CD4-positive, alpha-beta T cell (primary cell): ENCODE measurements around the gene SLC25A42. TPM values are rescaled to one million over a fixed set of nuclear protein-coding genes. Genes with fewer than 3 reads are reported as not detected.

Experiments used
- ATAC-seq: fragments of 200-7000 bp; cut with Tn5 transposase; one replicate; pipeline ENCODE4 v1.10.0; 2022; ENCODE audit warnings: mild to moderate bottlenecking; ENCODE audit not compliant: poor library complexity
- CTCF ChIA-PET: fragments of 350-600 bp; sonication (Branson Sonifier 250); formaldehyde crosslinking; loops from one replicate; lab custom pipeline; 2021; ENCODE audit warnings: antibody characterized with exemption, inconsistent platforms; lab: Charles Lee
- POLR2A ChIA-PET: fragments of 350-600 bp; sonication (Branson Sonifier 250); formaldehyde crosslinking; loops from one replicate; lab custom pipeline; 2021; ENCODE audit warnings: antibody characterized with exemption, inconsistent platforms; lab: Charles Lee
- DNase-seq, 14 experiments: peaks; one replicate each; pipeline ENCODE4 v3.0.0-alpha.2; 2013 to 2020; ENCODE audit warnings: mixed read lengths in 2 of 14
- H3K27ac ChIP-seq, 2 donors: one replicate each; pipeline versions ENCODE4 v1.5.1 to v1.7.0; 2013; ENCODE audit warnings: low read length in 2 of 2, low read depth in 1 of 2, mild to moderate bottlenecking in 1 of 2
- H3K27me3 ChIP-seq, 2 experiments: 1 replicate in 1 of 2; 2 replicates in 1 of 2; pipeline versions ENCODE4 v1.6.1 to v1.7.0; 2013; ENCODE audit warnings: low read length in 2 of 2, control low read depth in 1 of 2, mild to moderate bottlenecking in 1 of 2, moderate library complexity in 1 of 2; ENCODE audit not compliant: insufficient read depth in 2 of 2, control insufficient read depth in 1 of 2
- H3K36me3 ChIP-seq: one replicate; pipeline ENCODE4 v1.6.1; 2013; ENCODE audit warnings: low read length, control low read depth; ENCODE audit not compliant: insufficient read depth
- H3K4me1 ChIP-seq: one replicate; pipeline ENCODE4 v1.6.1; 2013; ENCODE audit warnings: low read length, control low read depth; ENCODE audit not compliant: insufficient read depth
- H3K4me3 ChIP-seq: one replicate; pipeline ENCODE4 v1.5.1; 2013; ENCODE audit warnings: mild to moderate bottlenecking, low read length, moderate library complexity
- H3K9me3 ChIP-seq, 2 experiments: 1 replicate in 1 of 2; 2 replicates in 1 of 2; pipeline versions ENCODE4 v1.6.1 to v1.7.0; 2013; ENCODE audit warnings: low read length in 2 of 2, mild to moderate bottlenecking in 2 of 2, control low read depth in 1 of 2, moderate library complexity in 1 of 2; ENCODE audit not compliant: control insufficient read depth in 1 of 2, insufficient read depth in 1 of 2
- H3K27ac Mint-ChIP-seq: one replicate; pipeline ENCODE4 v1.8.0; 2020; ENCODE audit warnings: mixed read lengths
- H3K27me3 Mint-ChIP-seq: one replicate; pipeline ENCODE4 v1.8.0; 2021; ENCODE audit warnings: mixed read lengths
- H3K36me3 Mint-ChIP-seq: one replicate; pipeline ENCODE4 v1.8.0; 2021; ENCODE audit warnings: low read depth, mixed read lengths
- H3K4me1 Mint-ChIP-seq: one replicate; pipeline ENCODE4 v1.8.0; 2021; ENCODE audit warnings: low read depth, mixed read lengths
- H3K4me3 Mint-ChIP-seq: one replicate; pipeline ENCODE4 v1.8.0; 2020; ENCODE audit warnings: mild to moderate bottlenecking, mixed read lengths
- H3K9me3 Mint-ChIP-seq: one replicate; pipeline ENCODE4 v1.8.0; 2020; ENCODE audit warnings: mixed read lengths
- intact Hi-C, 2 experiments: fragments of 100-400 bp; cut with DNase I in 1 of 2; cut with micrococcal nuclease in 1 of 2; formaldehyde crosslinking; loops; one replicate each; pipeline versions ENCODE4 v1.15.1 to v1.9.0; 2023 to 2025; cut with DNase I, micrococcal nuclease
- total RNA-seq, 174 experiments: library from RNA in 2 of 174; stranded (reverse) in 2 of 174; gene quantifications; one replicate each; pipeline ENCODE4 v1.2.3 and lab custom pipeline; 2021 to 2026
- TF ChIP-seq, protein P1 (sequence below): fragments of 200-600 bp; IDR thresholded peaks from one replicate; pipeline ENCODE4 v1.8.0; 2022; ENCODE audit warnings: antibody characterized with exemption, mild to moderate bottlenecking

Gene SLC25A42
- total RNA-seq, 2 experiments from 2014 or later = 15.1 to 15.4 TPM

DNA sequence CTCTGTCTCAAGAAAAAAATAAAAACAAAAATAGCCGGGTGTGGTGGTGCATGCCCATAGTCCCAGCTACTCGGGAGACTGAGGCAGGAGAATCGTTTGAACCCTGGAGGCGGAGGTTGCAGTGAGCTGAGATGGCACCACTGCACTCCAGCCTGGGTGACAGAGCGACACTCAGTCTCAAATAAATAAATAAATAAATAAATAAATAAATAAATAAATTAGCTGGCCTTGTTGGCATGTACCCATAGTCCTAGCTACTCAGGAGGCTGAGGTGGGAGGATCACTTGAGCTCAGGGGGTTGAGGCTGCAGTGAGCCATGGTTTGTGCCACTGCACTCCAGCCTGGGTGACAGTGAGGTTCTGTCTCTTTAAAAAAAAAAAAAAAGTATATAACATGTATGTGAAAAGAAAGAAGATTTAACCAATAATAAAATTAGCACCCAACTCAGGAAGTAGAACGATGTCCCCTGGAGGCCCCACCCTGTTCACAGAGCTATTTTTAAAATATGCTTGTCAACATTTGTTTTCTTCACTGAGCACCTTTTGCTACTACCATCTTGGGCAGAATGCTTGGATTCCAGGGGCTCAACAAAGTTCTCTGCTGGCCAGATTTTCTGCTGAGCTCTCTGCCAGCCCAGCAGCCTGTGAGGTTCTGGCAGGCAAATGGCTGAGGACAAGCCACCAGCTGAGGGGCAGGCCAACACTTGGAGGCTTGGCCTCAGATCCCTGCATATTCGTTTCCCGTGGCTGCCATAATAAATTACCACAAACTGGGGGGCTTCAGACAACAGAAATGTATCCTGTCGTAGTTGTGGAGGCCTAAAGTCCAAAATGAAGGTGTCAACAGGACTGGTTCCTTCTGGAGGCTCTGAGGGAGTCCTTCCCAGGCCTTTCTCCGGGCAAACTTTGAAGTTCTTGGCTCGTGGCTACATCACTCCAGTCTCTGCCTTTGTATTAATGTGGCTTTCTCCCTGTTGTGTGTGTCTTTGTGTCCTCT, 5.2 kb downstream of the SLC25A42 start:
- ATAC-seq = no peak
- peaks cover 20% of the 10 kb centered on the region for H3K36me3 Mint-ChIP-seq
- Histone ChIP-seq H3K4me3 (no peak overlapping the region), H3K9me3 (no peaks in the 10 kb centered on the region), H3K27me3 (no peaks in the 10 kb centered on the region), H3K36me3 (peaks cover 9% of the 10 kb centered on the region), H3K27ac (no peak overlapping the region), H3K4me1 (peaks cover 59% of the 10 kb centered on the region)
- peaks cover 41% of the 10 kb centered on the region for H3K4me1 Mint-ChIP-seq
- DNase-seq = peak in 1 of 14 experiments; percentile 63
- intact Hi-C loops = no loop called here
- CTCF ChIA-PET = no interaction called here
- peak overlapping the region; percentile 61 for H3K4me3 Mint-ChIP-seq
- H3K9me3 Mint-ChIP-seq = no peaks in the 10 kb centered on the region
- H3K27me3 Mint-ChIP-seq = no peaks in the 10 kb centered on the region
- TF ChIP-seq, protein P1, sequence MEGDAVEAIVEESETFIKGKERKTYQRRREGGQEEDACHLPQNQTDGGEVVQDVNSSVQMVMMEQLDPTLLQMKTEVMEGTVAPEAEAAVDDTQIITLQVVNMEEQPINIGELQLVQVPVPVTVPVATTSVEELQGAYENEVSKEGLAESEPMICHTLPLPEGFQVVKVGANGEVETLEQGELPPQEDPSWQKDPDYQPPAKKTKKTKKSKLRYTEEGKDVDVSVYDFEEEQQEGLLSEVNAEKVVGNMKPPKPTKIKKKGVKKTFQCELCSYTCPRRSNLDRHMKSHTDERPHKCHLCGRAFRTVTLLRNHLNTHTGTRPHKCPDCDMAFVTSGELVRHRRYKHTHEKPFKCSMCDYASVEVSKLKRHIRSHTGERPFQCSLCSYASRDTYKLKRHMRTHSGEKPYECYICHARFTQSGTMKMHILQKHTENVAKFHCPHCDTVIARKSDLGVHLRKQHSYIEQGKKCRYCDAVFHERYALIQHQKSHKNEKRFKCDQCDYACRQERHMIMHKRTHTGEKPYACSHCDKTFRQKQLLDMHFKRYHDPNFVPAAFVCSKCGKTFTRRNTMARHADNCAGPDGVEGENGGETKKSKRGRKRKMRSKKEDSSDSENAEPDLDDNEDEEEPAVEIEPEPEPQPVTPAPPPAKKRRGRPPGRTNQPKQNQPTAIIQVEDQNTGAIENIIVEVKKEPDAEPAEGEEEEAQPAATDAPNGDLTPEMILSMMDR = no peak
- POLR2A ChIA-PET = interaction anchor here (0.6 kb wide), 1 partner anchor 64 kb away, joined by 4 read pairs; no protein-coding TSS in a partner anchor
- peak overlapping the region; percentile 65 for H3K27ac Mint-ChIP-seq

DNA sequence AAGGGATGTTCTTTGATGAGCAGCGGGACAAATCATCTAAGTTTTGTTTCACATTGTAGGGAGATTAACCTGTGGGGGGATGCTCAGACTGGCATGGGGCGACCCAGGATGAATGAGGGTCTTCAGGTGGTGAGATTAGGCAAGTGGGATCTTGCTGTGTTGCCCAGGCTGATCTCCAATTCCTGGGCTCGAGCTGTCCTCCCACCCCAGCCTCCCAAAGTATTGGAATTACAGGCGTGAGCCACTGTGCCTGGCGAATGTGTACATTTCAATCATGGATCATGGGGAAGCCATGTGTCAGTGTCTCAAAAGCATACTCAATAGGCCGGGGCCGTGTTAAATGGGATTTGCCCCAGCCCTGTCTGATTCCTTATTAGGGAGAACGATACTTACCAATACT, 8.1 kb downstream of the SLC25A42 start:
- TF ChIP-seq, protein P1 = no peak
- no peak overlapping the region for H3K27ac ChIP-seq
- H3K27me3 Mint-ChIP-seq = no peaks in the 10 kb centered on the region
- no peak overlapping the region for H3K4me3 ChIP-seq
- peaks cover 40% of the 10 kb centered on the region for H3K36me3 Mint-ChIP-seq
- CTCF ChIA-PET = no interaction called here
- peaks cover 30% of the 10 kb centered on the region for H3K4me1 Mint-ChIP-seq
- peaks cover 34% of the 10 kb centered on the region for H3K4me1 ChIP-seq
- POLR2A ChIA-PET = no interaction called here
- intact Hi-C loops = no loop called here
- peaks cover 14% of the 10 kb centered on the region for H3K36me3 ChIP-seq
- H3K27ac Mint-ChIP-seq = no peak overlapping the region
- ATAC-seq (no peak), DNase-seq (no peak)
- H3K9me3 Mint-ChIP-seq = no peaks in the 10 kb centered on the region
- no peaks in the 10 kb centered on the region for H3K27me3 ChIP-seq
- no peak overlapping the region for H3K4me3 Mint-ChIP-seq
- H3K9me3 ChIP-seq = no peaks in the 10 kb centered on the region

DNA sequence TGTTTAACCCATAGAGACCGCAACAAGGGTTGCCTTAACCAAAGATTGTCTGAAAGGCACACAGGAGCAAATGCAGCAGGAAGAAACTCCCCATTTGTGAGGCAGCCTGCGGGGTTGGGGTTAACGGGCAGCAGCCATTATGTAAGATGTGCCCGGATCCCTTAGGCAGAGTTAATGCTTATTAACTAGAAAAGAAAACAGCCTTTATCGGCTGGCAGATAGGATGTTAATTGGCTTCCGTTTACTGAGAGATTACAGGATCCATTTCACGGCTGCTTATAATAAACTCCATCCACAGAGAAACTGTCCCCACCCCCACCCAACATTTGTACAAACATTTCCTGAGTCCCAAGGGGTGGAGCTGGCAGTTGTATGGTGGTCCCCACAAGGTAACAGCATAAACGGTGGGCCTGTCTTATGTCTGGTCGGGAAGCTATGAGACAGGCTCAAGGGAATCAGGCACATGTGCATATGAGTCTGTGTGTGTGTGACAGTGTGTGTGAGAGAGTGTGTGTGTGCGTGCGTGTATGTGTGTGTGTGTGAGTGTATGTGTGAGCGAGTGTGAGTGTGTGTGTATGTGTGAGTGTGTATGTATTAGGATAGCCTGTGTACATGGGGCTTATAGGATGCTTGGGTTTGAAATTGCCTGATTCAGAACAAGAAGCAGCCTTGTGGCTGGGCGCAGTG, 10.5 kb downstream of the SLC25A42 start:
- Mint-ChIP-seq H3K4me3 (no peak overlapping the region), H3K27me3 (no peaks in the 10 kb centered on the region), H3K36me3 (peaks cover 50% of the 10 kb centered on the region), H3K9me3 (no peaks in the 10 kb centered on the region), H3K4me1 (peaks cover 24% of the 10 kb centered on the region), H3K27ac (no peak overlapping the region)
- Histone ChIP-seq H3K4me3 (no peak overlapping the region), H3K27me3 (no peaks in the 10 kb centered on the region), H3K4me1 (peaks cover 14% of the 10 kb centered on the region), H3K9me3 (no peaks in the 10 kb centered on the region), H3K27ac (no peak overlapping the region), H3K36me3 (peaks cover 14% of the 10 kb centered on the region)
- ChIA-PET POLR2A (no interaction called here), CTCF (no interaction called here)
- intact Hi-C loops = no loop called here
- ATAC-seq = no peak
- TF ChIP-seq, protein P1 = no peak
- DNase-seq = no peak
